Activated naive CD4-positive, alpha-beta T cell treated with anti-CD3 and anti-CD28 coated beads, Interleukin-2, amount 50 U/mL, for 72 hours (primary cell): Measurements from ENCODE around the gene UVRAG. TPM values are rescaled to one million over a fixed set of nuclear protein-coding genes. Genes with fewer than 3 reads are reported as not detected.

Experiments used
- ATAC-seq, 2 donors: fragments of 150-1000 bp; cut with Tn5 transposase; 2 replicates each; pipeline ENCODE4 v1.10.0; 2021; ENCODE audit warnings: mild to moderate bottlenecking in 2 of 2, moderate library complexity in 2 of 2
- DNase-seq, 2 donors: peaks; one replicate each; pipeline ENCODE4 v3.0.0; 2021 to 2022; ENCODE audit warnings: low spot score in 2 of 2
- H3K27ac Mint-ChIP-seq, 2 donors: one replicate each; pipeline ENCODE4 v1.8.0; 2022; ENCODE audit warnings: mild to moderate bottlenecking in 2 of 2, mixed read lengths in 2 of 2
- H3K36me3 Mint-ChIP-seq, 2 donors: one replicate each; pipeline ENCODE4 v1.8.0; 2022; ENCODE audit warnings: mixed read lengths in 2 of 2
- H3K9me3 Mint-ChIP-seq, 2 donors: one replicate each; pipeline ENCODE4 v1.8.0; 2022; ENCODE audit warnings: mixed read lengths in 2 of 2
- total RNA-seq, 2 donors: library from RNA; stranded (reverse); gene quantifications; one replicate each; pipeline ENCODE4 v1.2.3, GENCODE V29; 2022

Gene UVRAG
- total RNA-seq, 2 donors from 2014 or later = 19.9 to 22.4 TPM

DNA sequence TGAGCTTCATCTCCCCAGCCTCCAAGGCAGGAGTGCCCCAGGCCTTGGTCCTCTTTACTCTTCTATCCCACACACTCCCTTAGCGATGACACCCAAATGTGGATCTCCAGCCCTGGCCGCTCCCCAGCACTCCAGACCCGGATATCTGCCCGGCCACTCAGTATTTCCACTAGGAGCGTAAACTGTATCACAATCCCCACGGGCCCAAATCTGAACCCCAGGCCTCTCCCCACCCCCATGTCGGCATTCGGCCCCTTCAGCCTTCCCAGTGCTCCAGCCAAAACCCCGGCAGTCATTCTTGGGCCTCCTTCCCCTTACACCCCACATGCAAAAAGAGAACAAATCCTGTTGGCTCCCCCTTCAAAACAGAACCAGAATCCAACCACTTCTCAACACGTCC is 370.5 kb downstream of the UVRAG start:
- no peak overlapping the region for H3K27ac Mint-ChIP-seq
- DNase-seq (no peak), ATAC-seq (no peak)
- H3K9me3 Mint-ChIP-seq = no peaks in the 10 kb centered on the region
- no peaks in the 10 kb centered on the region for H3K36me3 Mint-ChIP-seq

DNA sequence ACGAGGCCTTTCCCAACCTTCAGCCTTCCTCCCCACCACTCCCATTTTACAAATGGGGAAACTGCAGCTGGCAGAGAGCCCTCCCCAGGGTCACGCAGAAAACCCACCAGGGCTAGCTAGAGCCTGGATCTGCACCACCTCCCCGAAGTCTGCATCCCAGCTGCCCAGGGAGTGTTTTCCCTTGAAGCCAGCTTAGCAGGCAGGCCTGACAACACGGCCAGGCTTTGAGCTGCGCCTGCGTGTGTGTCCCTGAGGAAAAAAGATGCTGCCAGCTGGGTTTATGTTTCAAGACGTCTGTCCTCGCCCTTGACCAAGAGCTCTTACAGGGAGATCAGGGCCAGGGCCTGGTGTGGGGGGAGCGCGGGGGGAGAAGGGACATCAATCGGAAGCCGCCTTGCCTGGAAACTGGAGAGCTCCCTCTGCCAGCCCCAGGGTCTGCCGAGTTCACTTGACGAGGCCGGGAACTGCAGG is 371.0 kb downstream of the UVRAG start:
- Mint-ChIP-seq H3K27ac (no peak overlapping the region), H3K9me3 (no peaks in the 10 kb centered on the region), H3K36me3 (no peaks in the 10 kb centered on the region)
- DNase-seq (no peak), ATAC-seq (no peak)

DNA sequence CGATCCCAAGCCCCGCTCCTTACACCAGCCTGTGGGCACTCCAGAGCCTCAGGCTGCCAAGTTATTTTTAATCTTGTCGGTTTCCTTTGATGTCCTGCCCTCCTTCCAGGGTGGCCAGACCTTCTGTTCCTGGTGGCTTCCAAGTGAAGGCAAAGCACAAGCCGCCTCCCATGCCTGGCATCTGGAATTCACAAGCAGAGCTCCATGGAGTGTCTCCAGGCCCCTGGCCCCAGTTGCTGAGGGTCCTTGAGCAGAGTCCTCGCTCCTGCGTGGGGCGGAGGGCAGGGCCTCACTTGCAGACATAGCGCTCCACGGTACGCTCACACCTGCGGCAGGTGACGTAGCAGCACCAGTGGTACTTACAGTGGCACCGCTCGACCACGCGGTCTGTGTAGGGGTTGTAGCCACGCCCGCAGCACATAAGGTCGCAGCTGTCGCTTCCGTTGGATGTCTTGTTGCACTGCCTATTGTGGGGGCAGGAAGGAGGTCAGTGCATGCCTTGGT is 371.8 kb downstream of the UVRAG start:
- ATAC-seq (no peak), DNase-seq (no peak)
- H3K27ac Mint-ChIP-seq = no peak overlapping the region
- no peaks in the 10 kb centered on the region for H3K36me3 Mint-ChIP-seq
- no peaks in the 10 kb centered on the region for H3K9me3 Mint-ChIP-seq

DNA sequence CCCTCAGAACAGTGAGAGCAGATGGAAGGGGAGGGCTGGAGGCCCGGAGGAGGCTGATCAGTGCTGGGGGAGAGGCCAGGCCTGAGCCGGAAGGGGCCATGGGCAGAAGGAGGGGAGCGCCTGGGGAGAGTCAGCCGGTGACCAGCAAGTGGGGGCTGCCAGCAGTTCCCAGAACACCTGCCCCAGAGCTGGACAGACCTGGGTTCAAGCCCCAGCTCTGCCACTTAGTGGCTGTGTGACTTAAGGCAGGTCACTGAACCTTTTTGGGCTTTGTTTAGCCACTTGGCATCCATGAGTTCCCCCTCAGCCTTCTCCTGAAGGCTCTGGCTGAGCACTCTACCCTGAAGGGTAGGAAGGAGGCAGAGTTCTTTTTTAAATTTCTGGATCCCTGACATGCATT is 373.9 kb downstream of the UVRAG start:
- ATAC-seq (no peak), DNase-seq (no peak)
- Mint-ChIP-seq H3K9me3 (no peaks in the 10 kb centered on the region), H3K27ac (no peak overlapping the region), H3K36me3 (no peaks in the 10 kb centered on the region)

DNA sequence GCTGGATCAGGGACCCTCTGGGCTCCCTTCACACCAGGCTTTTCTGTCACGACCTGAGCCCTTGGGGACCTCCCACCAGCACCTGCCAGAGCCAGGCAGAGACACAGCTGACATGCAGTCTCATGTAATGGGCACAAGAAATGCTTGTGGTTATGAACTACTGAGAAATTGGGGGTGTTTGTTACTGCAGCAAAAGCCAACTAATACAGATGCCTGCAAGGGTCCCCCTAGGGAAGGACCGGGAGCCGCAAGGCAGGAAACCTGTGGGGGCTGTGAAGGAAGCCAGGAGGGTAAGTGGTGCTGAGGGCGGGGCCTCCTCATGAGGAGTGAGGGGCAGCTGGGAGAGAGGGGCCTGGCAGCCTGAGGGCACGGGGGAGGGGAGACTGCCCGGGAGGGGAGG is 374.7 kb downstream of the UVRAG start:
- H3K36me3 Mint-ChIP-seq = no peaks in the 10 kb centered on the region
- H3K27ac Mint-ChIP-seq = no peak overlapping the region
- ATAC-seq (no peak), DNase-seq (no peak)
- H3K9me3 Mint-ChIP-seq = no peaks in the 10 kb centered on the region

DNA sequence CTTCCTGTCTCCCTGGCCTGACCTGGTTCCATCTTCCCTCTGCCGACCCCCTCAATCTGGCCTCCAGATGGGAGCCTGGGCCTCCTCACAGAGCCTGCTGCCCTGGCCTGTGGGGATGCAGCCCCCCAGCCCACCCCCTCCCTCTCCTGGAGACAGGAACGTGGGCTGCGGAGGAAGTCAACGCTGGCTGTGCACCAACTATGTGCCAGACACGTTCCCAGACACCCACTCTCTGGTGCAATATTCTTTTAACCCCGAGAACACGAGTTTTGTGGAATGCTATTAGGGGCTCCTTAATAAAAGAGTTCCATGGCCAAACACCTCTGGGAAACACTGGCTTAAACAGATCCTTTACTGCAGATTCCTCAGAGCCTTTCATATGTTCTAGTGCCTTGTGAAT is 375.4 kb downstream of the UVRAG start:
- no peaks in the 10 kb centered on the region for H3K36me3 Mint-ChIP-seq
- no peaks in the 10 kb centered on the region for H3K9me3 Mint-ChIP-seq
- ATAC-seq = no peak
- no peak overlapping the region for H3K27ac Mint-ChIP-seq
- no peak for DNase-seq

Other genes with a start within 250 kb of the UVRAG start
- under 1 TPM in 1 of 2 donors, not detected in 1; 0.06 TPM for gene MAP6, start 146.2 kb upstream of the UVRAG start, total RNA-seq
- not detected for gene MOGAT2, start 97.4 kb upstream of the UVRAG start, total RNA-seq
- gene DGAT2, start 46.4 kb upstream of the UVRAG start, total RNA-seq = 1 to 10 TPM; 1.1 to 3.9 TPM